ENCODE results near the gene ILDR2.

ILDR2 gene

GRCh38 chr1:166950156-166950555 is 25.2 kb downstream of the ILDR2 start:
- ChIA-PET POLR2A (no interaction called here), CTCF (interaction anchor here (1.0 to 1.4 kb wide), 2 partner anchors 30 to 41 kb away, joined by 4 read pairs; no protein-coding TSS in a partner anchor)
- 0 out of 2 replicates have a peak, but pooled peaks cover 6% of the 10 kb centered on the region for H3K4me1 ChIP-seq (ENCODE audit: control insufficient read depth, insufficient read depth, low read length)
- H3K9me3 ChIP-seq (ENCODE audit: control insufficient read depth, insufficient read depth, low read depth, low read length): no peaks in the 10 kb centered on the region
- no peak overlapping the region for H3K4me3 ChIP-seq (ENCODE audit: low read depth, low read length)
- H3K36me3 ChIP-seq (ENCODE audit: control insufficient read depth in 2 of 2, insufficient read depth in 1 of 2, low read length in 2 of 2): no peaks in the 10 kb centered on the region
- no peak overlapping the region for H3K27ac ChIP-seq (ENCODE audit: extremely low read depth, low read depth, low read length)
- TF ChIP-seq PBX3 (CRISPR knock-in tag; IDR thresholded peaks at IDR 0.05) (no peak), ZNF510 (tag by site-specific recombination; IDR thresholded peaks at IDR 0.05; ENCODE audit: insufficient replicate concordance) (no peak), ZNF488 (tag by site-specific recombination; IDR thresholded peaks at IDR 0.05) (no peak), ZNF404 (tag by site-specific recombination; IDR thresholded peaks at IDR 0.05) (no peak), ZBTB7A (tag by site-specific recombination; IDR thresholded peaks at IDR 0.05; ENCODE audit: low read depth) (no peak), ZSCAN5A (tag by site-specific recombination; IDR thresholded peaks at IDR 0.05) (no peak), PATZ1 (tag by site-specific recombination; IDR thresholded peaks at IDR 0.05) (no peak), ZNF335 (tag by site-specific recombination; conservative IDR thresholded peaks at IDR 0.05) (no peak), GLI2 (tag by site-specific recombination; IDR thresholded peaks at IDR 0.05; ENCODE audit: borderline replicate concordance, low read depth) (no peak), ZNF629 (tag by site-specific recombination; IDR thresholded peaks at IDR 0.05) (no peak), KLF9 (tag by site-specific recombination; IDR thresholded peaks at IDR 0.05; ENCODE audit: low read depth) (no peak)

GRCh38 chr1:166948856-166949350 is 26.4 kb downstream of the ILDR2 start:
- H3K27ac ChIP-seq (ENCODE audit: extremely low read depth, low read depth, low read length): no peak overlapping the region
- H3K36me3 ChIP-seq (ENCODE audit: control insufficient read depth in 2 of 2, insufficient read depth in 1 of 2, low read length in 2 of 2): no peaks in the 10 kb centered on the region
- CTCF ChIA-PET: interaction anchor here (0.6 to 2.5 kb wide), 4 partner anchors 38 to 110 kb away, joined by 3 to 12 read pairs (median 4); no protein-coding TSS in a partner anchor
- H3K4me1 ChIP-seq (ENCODE audit: control insufficient read depth, insufficient read depth, low read length): 0 out of 2 replicates have a peak, but pooled peaks cover 6% of the 10 kb centered on the region
- no peak overlapping the region for H3K4me3 ChIP-seq (ENCODE audit: low read depth, low read length)
- POLR2A ChIA-PET: no interaction called here
- H3K9me3 ChIP-seq (ENCODE audit: control insufficient read depth, insufficient read depth, low read depth, low read length): no peaks in the 10 kb centered on the region
- TF ChIP-seq GFI1B (tag by site-specific recombination; IDR thresholded peaks at IDR 0.05) (no peak), ZBTB44 (tag by site-specific recombination; IDR thresholded peaks at IDR 0.05) (no peak), ZNF747 (tag by site-specific recombination; IDR thresholded peaks at IDR 0.05) (no peak), ZNF48 (tag by site-specific recombination; IDR thresholded peaks at IDR 0.05) (no peak), ZBTB48 (tag by site-specific recombination; IDR thresholded peaks at IDR 0.05) (no peak), MYNN (tag by site-specific recombination; IDR thresholded peaks at IDR 0.05; ENCODE audit: borderline replicate concordance) (no peak), SP7 (tag by site-specific recombination; IDR thresholded peaks at IDR 0.05) (no peak), ZNF138 (tag by site-specific recombination; IDR thresholded peaks at IDR 0.05; ENCODE audit: borderline replicate concordance) (no peak), ZNF266 (tag by site-specific recombination; IDR thresholded peaks at IDR 0.05; ENCODE audit: low read depth) (no peak), ZFHX2 (tag by site-specific recombination; conservative IDR thresholded peaks at IDR 0.05) (no peak), WT1 (tag by site-specific recombination; IDR thresholded peaks at IDR 0.05) (no peak), SCRT2 (tag by site-specific recombination; IDR thresholded peaks at IDR 0.05) (no peak), ZNF26 (tag by site-specific recombination; IDR thresholded peaks at IDR 0.05) (no peak), ZNF37A (tag by site-specific recombination; IDR thresholded peaks at IDR 0.05) (no peak), ZNF18 (tag by site-specific recombination; IDR thresholded peaks at IDR 0.05) (no peak)

Data from HEK293 (cell line).